B cell (primary cell): ENCODE data around the gene EML1. TPM values are rescaled to one million over a fixed set of nuclear protein-coding genes. Genes with fewer than 3 reads are reported as not detected.

Experiments
- ATAC-seq: fragments of 200-7000 bp; cut with Tn5 transposase; one replicate; pipeline ENCODE4 v1.10.0; 2021; ENCODE audit warnings: low read depth, mild to moderate bottlenecking, moderate number of reproducible peaks, moderate library complexity
- CTCF ChIA-PET: fragments of 350-600 bp; sonication (Branson Sonifier 250); formaldehyde crosslinking; loops from one replicate; lab custom pipeline; 2021; ENCODE audit warnings: antibody characterized with exemption, inconsistent platforms; lab: Charles Lee
- POLR2A ChIA-PET: fragments of 350-600 bp; sonication (Branson Sonifier 250); formaldehyde crosslinking; loops from one replicate; lab custom pipeline; 2021; ENCODE audit warnings: antibody characterized with exemption; lab: Charles Lee
- DNase-seq: peaks from one replicate; pipeline ENCODE4 v3.0.0; 2013
- H2AFZ ChIP-seq: 2 replicates; pipeline ENCODE4 v1.6.1; 2012; ENCODE audit warnings: mild to moderate bottlenecking, low read depth, low read length; ENCODE audit not compliant: insufficient read depth, poor library complexity, severe bottlenecking
- H3K27ac ChIP-seq, 2 donors: 1 replicate in 1 of 2; 2 replicates in 1 of 2; pipeline ENCODE4 v1.5.1; 2012 to 2013; ENCODE audit warnings: low read length in 2 of 2, mild to moderate bottlenecking in 2 of 2, moderate library complexity in 1 of 2
- H3K27me3 ChIP-seq, 4 experiments: fragments of 200-600 bp in 1 of 4; sonication (generic) in 1 of 4; replicated peaks in 1 of 4; 1 replicate in 2 of 4; 2 replicates in 2 of 4; pipeline versions ENCODE4 v1.6.1 to v1.7.0; 2013 to 2016; ENCODE audit warnings: low read length in 3 of 4, mild to moderate bottlenecking in 2 of 4, mixed read lengths in 1 of 4, moderate library complexity in 1 of 4; ENCODE audit not compliant: insufficient read depth in 4 of 4, control insufficient read depth in 3 of 4; ENCODE audit errors: control extremely low read depth in 1 of 4
- H3K36me3 ChIP-seq, 2 experiments: replicated peaks in 1 of 2; 1 replicate in 1 of 2; 2 replicates in 1 of 2; pipeline versions ENCODE4 v1.6.1 to v1.7.1; 2013; ENCODE audit warnings: low read length in 1 of 2; ENCODE audit not compliant: insufficient read depth in 2 of 2, control insufficient read depth in 1 of 2; ENCODE audit errors: control extremely low read depth in 1 of 2, extremely low read depth in 1 of 2
- H3K4me1 ChIP-seq, 2 donors: fragments of 200-600 bp in 1 of 2; sonication (generic) in 1 of 2; 1 replicate in 1 of 2; 2 replicates in 1 of 2; pipeline versions ENCODE4 v1.5.1 to v1.6.1; 2013 to 2017; ENCODE audit warnings: low read length in 2 of 2; ENCODE audit not compliant: control insufficient read depth in 2 of 2, insufficient read depth in 2 of 2
- H3K4me2 ChIP-seq: replicated peaks from 2 replicates; pipeline ENCODE3; 2012; ENCODE audit warnings: mild to moderate bottlenecking, low read depth, low read length; ENCODE audit not compliant: poor library complexity, severe bottlenecking
- H3K4me3 ChIP-seq, 5 experiments: fragments of 200-600 bp in 1 of 5; sonication (generic) in 1 of 5; 1 replicate in 3 of 5; 2 replicates in 2 of 5; pipeline versions ENCODE4 v1.5.1 to v1.7.0; 2011 to 2016; ENCODE audit warnings: low read length in 4 of 5, mild to moderate bottlenecking in 4 of 5, low read depth in 2 of 5, control low read depth in 1 of 5, moderate library complexity in 1 of 5; ENCODE audit not compliant: insufficient read depth in 1 of 5; ENCODE audit errors: control extremely low read depth in 1 of 5, extremely low read depth in 1 of 5
- H3K79me2 ChIP-seq: fragments of 200-600 bp; sonication (generic); one replicate; pipeline ENCODE4 v1.6.0; 2016; ENCODE audit warnings: low read length; ENCODE audit not compliant: control insufficient read depth, insufficient read depth
- H3K9ac ChIP-seq: fragments of 200-600 bp; sonication (generic); 2 replicates; pipeline ENCODE4 v1.6.1; 2017; ENCODE audit warnings: mild to moderate bottlenecking, low read length, moderate library complexity
- H3K9me3 ChIP-seq, 3 donors: one replicate each; pipeline versions ENCODE4 v1.6.1 to v1.7.1; 2013; ENCODE audit warnings: low read length in 2 of 3; ENCODE audit not compliant: control insufficient read depth in 2 of 3, insufficient read depth in 1 of 3; ENCODE audit errors: control extremely low read depth in 1 of 3
- H4K20me1 ChIP-seq: 2 replicates; pipeline ENCODE4 v1.6.0; 2012; ENCODE audit warnings: mild to moderate bottlenecking, low read length; ENCODE audit not compliant: insufficient read depth, control insufficient read depth, poor library complexity, severe bottlenecking
- H3K27ac Mint-ChIP-seq: one replicate; pipeline ENCODE4 v1.8.0; 2021; ENCODE audit warnings: mixed read lengths
- H3K27me3 Mint-ChIP-seq: one replicate; pipeline ENCODE4 v1.8.0; 2021; ENCODE audit warnings: mixed read lengths
- H3K4me1 Mint-ChIP-seq: one replicate; pipeline ENCODE4 v1.8.0; 2021; ENCODE audit warnings: mixed read lengths
- H3K4me3 Mint-ChIP-seq: one replicate; pipeline ENCODE4 v1.8.0; 2021; ENCODE audit warnings: mixed read lengths
- H3K9me3 Mint-ChIP-seq: one replicate; pipeline ENCODE4 v1.8.0; 2022; ENCODE audit warnings: mixed read lengths; ENCODE audit not compliant: insufficient read depth
- EZH2 ChIP-seq: IDR thresholded peaks from 2 replicates; pipeline ENCODE4 v1.6.1; 2012; ENCODE audit warnings: borderline replicate concordance, low read depth, mild to moderate bottlenecking, moderate library complexity, low read length; ENCODE audit not compliant: insufficient read depth, poor library complexity, severe bottlenecking
- WGBS: methylation state at CpG from one replicate; pipeline ENCODE4 v1.1.5; 2013; ENCODE audit warnings: missing lambda C conversion rate; ENCODE audit not compliant: insufficient coverage; 5-methylcytosine and 5-hydroxymethylcytosine counted together
- intact Hi-C: fragments of 100-400 bp; cut with micrococcal nuclease; formaldehyde crosslinking; loops from one replicate; pipeline ENCODE4 v1.10.0; 2022
- polyA plus RNA-seq: library from polyadenylated mRNA; depleted of rRNA; stranded (reverse); fragments of >200 nt; gene quantifications from 2 replicates; pipeline ENCODE4 v1.2.3, GENCODE V29; 2012
- total RNA-seq, 2 donors: library from RNA; stranded (reverse); fragments of 120-200 nt in 1 of 2; gene quantifications; 1 replicate in 1 of 2; 2 replicates in 1 of 2; pipeline versions ENCODE4 v1.2.3 to v1.2.4, GENCODE V29; 2013 to 2022
- TF ChIP-seq, protein P1 (sequence below): fragments of 200-600 bp; IDR thresholded peaks from one replicate; pipeline ENCODE4 v1.8.0; 2022; ENCODE audit warnings: antibody characterized with exemption, mild to moderate bottlenecking

EML1 gene
- total and polyA plus RNA-seq, 2 donors (not counting 1 experiment from before 2014, with no cell fraction given), result not detected

DNA sequence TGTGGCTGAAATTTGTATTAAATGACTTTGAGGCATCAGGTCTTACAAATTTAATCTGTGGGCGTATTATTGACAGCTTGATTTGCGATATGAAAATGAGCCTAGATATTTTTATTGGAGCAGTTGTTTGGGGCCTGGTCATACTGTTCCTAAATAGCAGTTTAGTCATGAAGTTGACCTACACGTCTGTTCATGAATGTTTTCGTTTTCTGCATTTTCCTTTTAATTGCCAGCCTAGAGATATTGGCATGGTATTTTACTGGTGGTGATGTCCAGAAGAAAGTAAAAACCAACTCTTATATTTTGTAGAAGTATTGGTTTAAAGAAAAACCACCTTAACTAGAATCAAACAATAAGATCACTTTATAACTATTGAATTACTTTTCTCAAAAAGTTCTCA, 1.8 kb downstream of the EML1 start:
- Histone ChIP-seq H2AFZ (no peak overlapping the region), H3K27me3 (peaks cover 5 to 43% (median 41%) of the 10 kb centered on the region in 4 experiments), H3K4me1 (peaks cover 3 to 7% of the 10 kb centered on the region in 2 donors), H3K4me2 (no peak overlapping the region), H3K79me2 (no peaks in the 10 kb centered on the region), H3K36me3 (no peaks in the 10 kb centered on the region), H3K9ac (no peak overlapping the region), H3K4me3 (no peak overlapping the region), H3K9me3 (peaks cover 0 to 6% (median 2%) of the 10 kb centered on the region in 3 donors), H3K27ac (no peak overlapping the region), H4K20me1 (no peaks in the 10 kb centered on the region)
- 94% methylated on average over 3 of the region's 4 CpGs for WGBS
- no peak for TF ChIP-seq EZH2
- TF ChIP-seq, protein P1, sequence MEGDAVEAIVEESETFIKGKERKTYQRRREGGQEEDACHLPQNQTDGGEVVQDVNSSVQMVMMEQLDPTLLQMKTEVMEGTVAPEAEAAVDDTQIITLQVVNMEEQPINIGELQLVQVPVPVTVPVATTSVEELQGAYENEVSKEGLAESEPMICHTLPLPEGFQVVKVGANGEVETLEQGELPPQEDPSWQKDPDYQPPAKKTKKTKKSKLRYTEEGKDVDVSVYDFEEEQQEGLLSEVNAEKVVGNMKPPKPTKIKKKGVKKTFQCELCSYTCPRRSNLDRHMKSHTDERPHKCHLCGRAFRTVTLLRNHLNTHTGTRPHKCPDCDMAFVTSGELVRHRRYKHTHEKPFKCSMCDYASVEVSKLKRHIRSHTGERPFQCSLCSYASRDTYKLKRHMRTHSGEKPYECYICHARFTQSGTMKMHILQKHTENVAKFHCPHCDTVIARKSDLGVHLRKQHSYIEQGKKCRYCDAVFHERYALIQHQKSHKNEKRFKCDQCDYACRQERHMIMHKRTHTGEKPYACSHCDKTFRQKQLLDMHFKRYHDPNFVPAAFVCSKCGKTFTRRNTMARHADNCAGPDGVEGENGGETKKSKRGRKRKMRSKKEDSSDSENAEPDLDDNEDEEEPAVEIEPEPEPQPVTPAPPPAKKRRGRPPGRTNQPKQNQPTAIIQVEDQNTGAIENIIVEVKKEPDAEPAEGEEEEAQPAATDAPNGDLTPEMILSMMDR, result no peak
- DNase-seq, result no peak
- ChIA-PET POLR2A (no interaction called here), CTCF (no interaction called here)
- Mint-ChIP-seq H3K4me3 (peak overlapping the region; percentile 14), H3K9me3 (no peaks in the 10 kb centered on the region), H3K27me3 (peaks cover 64% of the 10 kb centered on the region), H3K27ac (no peak overlapping the region), H3K4me1 (peaks cover 6% of the 10 kb centered on the region)
- ATAC-seq, result no peak
- intact Hi-C loops, result no loop called here

DNA sequence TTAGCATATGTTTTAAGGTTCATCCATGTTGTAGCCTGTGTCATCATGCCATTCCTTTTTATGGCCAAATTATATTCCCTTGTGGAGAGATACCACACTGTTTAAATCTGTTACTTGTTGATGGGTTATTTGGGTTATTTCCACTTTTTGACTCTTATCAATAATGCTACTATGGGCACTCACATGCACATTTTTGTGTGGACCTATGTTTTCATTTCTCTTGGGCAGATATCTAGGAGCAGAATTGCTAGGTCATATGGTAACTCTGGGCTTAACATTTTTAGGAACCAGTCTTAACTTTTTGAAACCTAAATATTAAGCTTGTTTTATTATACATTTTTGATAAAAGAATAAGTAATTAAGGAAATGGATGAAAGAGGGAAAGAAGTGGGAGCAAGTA, 4.0 kb downstream of the EML1 start:
- H3K9ac ChIP-seq, result no peak overlapping the region
- no peak overlapping the region for H2AFZ ChIP-seq
- ATAC-seq, result no peak
- H3K27ac ChIP-seq, result no peak overlapping the region
- intact Hi-C loops, result no loop called here
- no peaks in the 10 kb centered on the region for H3K36me3 ChIP-seq
- H4K20me1 ChIP-seq, result no peaks in the 10 kb centered on the region
- POLR2A ChIA-PET, result no interaction called here
- H3K27me3 ChIP-seq, result peaks cover 5 to 42% (median 40%) of the 10 kb centered on the region in 4 experiments
- no peak overlapping the region for H3K27ac Mint-ChIP-seq
- H3K4me1 Mint-ChIP-seq, result peaks cover 6% of the 10 kb centered on the region
- peaks cover 0 to 3% (median 2%) of the 10 kb centered on the region in 3 donors for H3K9me3 ChIP-seq
- CTCF ChIA-PET, result no interaction called here
- DNase-seq, result no peak
- no peaks in the 10 kb centered on the region for H3K79me2 ChIP-seq
- H3K4me3 ChIP-seq, result no peak overlapping the region
- H3K4me2 ChIP-seq, result no peak overlapping the region
- H3K4me1 ChIP-seq, result peaks cover 3 to 7% of the 10 kb centered on the region in 2 donors
- no peak overlapping the region for H3K4me3 Mint-ChIP-seq
- no peaks in the 10 kb centered on the region for H3K9me3 Mint-ChIP-seq
- TF ChIP-seq, protein P1, result no peak
- no peak for TF ChIP-seq EZH2
- peaks cover 66% of the 10 kb centered on the region for H3K27me3 Mint-ChIP-seq
